Parathyroid adenoma (tissue), 2 donors: ENCODE data around the gene SLC4A1.

Experiments
- H2AFZ ChIP-seq: fragments of 300-600 bp; sonication (generic); one replicate; pipeline ENCODE4 v1.7.0; 2017; ENCODE audit warnings: antibody characterized with exemption, mild to moderate bottlenecking
- H3K27ac ChIP-seq: fragments of 300-600 bp; sonication (generic); one replicate; pipeline ENCODE4 v1.7.0; 2017
- H3K27me3 ChIP-seq: fragments of 300-600 bp; sonication (generic); one replicate; pipeline ENCODE4 v1.7.0; 2017; ENCODE audit warnings: low read length; ENCODE audit not compliant: control insufficient read depth, insufficient read depth
- H3K36me3 ChIP-seq: fragments of 300-600 bp; sonication (generic); one replicate; pipeline ENCODE4 v1.7.0; 2017; ENCODE audit warnings: low read length; ENCODE audit not compliant: control insufficient read depth, insufficient read depth
- H3K4me1 ChIP-seq: fragments of 300-600 bp; sonication (generic); one replicate; pipeline ENCODE4 v1.7.0; 2017; ENCODE audit warnings: control low read depth
- H3K4me2 ChIP-seq: fragments of 300-600 bp; sonication (generic); one replicate; pipeline ENCODE4 v1.7.0; 2017; ENCODE audit warnings: low read length
- H3K4me3 ChIP-seq: fragments of 300-600 bp; sonication (generic); one replicate; pipeline ENCODE4 v1.7.0; 2017; ENCODE audit warnings: low read depth, low read length
- H3K79me2 ChIP-seq: fragments of 300-600 bp; sonication (generic); one replicate; pipeline ENCODE4 v1.7.0; 2017; ENCODE audit warnings: control low read depth
- H3K9ac ChIP-seq: fragments of 300-600 bp; sonication (generic); one replicate; pipeline ENCODE4 v1.7.0; 2017; ENCODE audit warnings: mild to moderate bottlenecking
- H3K9me3 ChIP-seq: fragments of 300-600 bp; sonication (generic); one replicate; pipeline ENCODE4 v1.7.0; 2017; ENCODE audit warnings: low read length; ENCODE audit not compliant: control insufficient read depth
- TF ChIP-seq, protein P1 (sequence below): fragments of 300-600 bp; sonication (generic); IDR thresholded peaks from one replicate; pipeline ENCODE4 v1.7.0; 2017; ENCODE audit warnings: antibody characterized with exemption, mild to moderate bottlenecking
- donor health status: primary hyperparathyroidism.

The SLC4A1 gene

DNA sequence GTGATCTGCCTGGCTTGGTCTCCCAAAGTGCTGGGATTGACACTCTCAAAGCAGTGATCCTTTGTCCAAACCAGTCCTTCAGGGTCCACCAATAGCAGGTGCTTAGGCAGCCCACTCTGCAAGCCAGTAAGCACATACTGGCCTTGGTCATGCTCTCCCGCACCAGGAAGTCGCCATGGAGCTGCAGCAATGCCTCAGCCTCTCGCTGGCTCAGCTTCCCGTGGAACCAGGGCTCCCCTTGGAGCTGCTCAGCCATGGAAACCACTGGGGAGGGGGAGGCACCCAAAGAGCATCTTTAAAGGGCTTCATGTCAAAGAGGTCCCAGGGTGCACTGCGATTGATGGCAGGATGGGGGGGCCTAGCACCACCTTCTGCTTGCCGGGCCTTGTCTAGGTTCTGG lies 38.8 kb downstream of the SLC4A1 start:
- H3K4me2 ChIP-seq, result no peak overlapping the region
- no peaks in the 10 kb centered on the region for H3K9me3 ChIP-seq
- TF ChIP-seq, protein P1, sequence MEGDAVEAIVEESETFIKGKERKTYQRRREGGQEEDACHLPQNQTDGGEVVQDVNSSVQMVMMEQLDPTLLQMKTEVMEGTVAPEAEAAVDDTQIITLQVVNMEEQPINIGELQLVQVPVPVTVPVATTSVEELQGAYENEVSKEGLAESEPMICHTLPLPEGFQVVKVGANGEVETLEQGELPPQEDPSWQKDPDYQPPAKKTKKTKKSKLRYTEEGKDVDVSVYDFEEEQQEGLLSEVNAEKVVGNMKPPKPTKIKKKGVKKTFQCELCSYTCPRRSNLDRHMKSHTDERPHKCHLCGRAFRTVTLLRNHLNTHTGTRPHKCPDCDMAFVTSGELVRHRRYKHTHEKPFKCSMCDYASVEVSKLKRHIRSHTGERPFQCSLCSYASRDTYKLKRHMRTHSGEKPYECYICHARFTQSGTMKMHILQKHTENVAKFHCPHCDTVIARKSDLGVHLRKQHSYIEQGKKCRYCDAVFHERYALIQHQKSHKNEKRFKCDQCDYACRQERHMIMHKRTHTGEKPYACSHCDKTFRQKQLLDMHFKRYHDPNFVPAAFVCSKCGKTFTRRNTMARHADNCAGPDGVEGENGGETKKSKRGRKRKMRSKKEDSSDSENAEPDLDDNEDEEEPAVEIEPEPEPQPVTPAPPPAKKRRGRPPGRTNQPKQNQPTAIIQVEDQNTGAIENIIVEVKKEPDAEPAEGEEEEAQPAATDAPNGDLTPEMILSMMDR, result no peak
- no peak overlapping the region for H3K4me3 ChIP-seq
- H3K27me3 ChIP-seq, result no peaks in the 10 kb centered on the region
- no peaks in the 10 kb centered on the region for H3K4me1 ChIP-seq
- no peak overlapping the region for H3K27ac ChIP-seq
- no peak overlapping the region for H3K9ac ChIP-seq
- H3K36me3 ChIP-seq, result no peaks in the 10 kb centered on the region
- H3K79me2 ChIP-seq, result no peaks in the 10 kb centered on the region
- H2AFZ ChIP-seq, result no peak overlapping the region

DNA sequence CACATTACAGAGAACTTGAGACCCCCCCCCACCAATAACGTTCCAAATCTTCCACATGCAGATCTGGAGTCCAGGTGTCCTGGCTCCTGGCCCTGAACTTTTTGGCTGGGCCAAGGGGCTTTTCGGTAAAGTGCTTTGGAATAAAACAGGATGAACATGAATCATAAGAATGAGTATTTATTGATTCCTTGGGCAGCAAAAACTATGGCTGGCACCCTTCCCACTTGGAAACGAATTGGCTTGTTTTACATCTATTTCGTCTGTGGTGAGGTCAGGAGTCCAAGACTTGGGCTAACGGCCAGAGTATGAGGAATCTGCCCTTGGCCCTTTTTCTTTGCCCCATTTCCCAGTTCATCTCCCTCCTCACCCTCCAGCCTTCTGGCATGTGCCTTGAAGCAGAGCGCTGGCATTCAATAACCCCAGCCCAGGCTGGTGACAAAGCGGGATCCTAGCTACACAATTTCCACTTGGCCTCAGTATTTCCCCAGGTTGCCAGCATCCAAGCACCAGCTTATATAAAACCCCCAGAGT lies 44.3 kb downstream of the SLC4A1 start:
- H3K9me3 ChIP-seq, result no peaks in the 10 kb centered on the region
- no peak overlapping the region for H2AFZ ChIP-seq
- H3K4me2 ChIP-seq, result no peak overlapping the region
- H3K27ac ChIP-seq, result peak overlapping the region; percentile 94
- no peaks in the 10 kb centered on the region for H3K27me3 ChIP-seq
- no peaks in the 10 kb centered on the region for H3K36me3 ChIP-seq
- TF ChIP-seq, protein P1, result no peak
- H3K4me1 ChIP-seq, result peaks cover 12% of the 10 kb centered on the region
- H3K9ac ChIP-seq, result no peak overlapping the region
- H3K4me3 ChIP-seq, result no peak overlapping the region
- H3K79me2 ChIP-seq, result no peaks in the 10 kb centered on the region

DNA sequence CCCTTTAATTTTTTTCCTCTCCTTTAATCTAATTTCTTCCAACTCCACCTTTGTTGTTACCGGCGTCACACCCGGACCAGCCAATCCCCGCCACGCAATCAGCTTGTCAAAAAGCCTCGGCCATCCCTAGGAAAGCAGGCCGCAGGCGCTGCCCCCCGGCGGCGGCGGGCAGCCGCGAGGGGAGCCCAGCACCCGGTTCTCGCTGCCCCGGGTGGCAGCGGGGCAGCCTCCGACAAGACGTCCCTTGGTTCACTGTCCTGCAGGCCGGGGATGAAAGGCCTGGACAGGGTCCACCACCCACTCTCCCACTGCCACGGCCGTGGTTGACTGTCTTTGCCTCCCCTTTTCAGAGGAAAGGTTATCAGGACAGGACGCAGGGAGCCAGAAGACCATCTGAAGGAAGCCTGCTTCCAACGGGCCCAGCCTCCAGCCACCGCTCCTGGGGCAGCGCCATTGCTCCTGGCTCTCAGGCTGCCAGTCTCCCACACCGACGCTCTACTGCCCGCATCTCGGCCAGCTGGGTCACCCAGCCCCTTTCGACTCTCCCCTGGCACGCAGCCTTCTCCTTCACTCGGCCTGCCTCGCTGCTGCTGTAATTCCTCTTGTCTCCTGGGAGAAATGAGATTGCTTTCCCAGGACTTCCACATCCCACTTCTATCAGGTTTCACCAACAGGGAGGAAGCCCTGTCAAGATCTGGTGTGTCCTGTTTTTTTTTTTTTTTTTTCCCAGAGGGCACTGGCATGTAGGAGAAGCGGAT lies 45.6 kb downstream of the SLC4A1 start:
- H3K4me3 ChIP-seq, result peak overlapping the region; percentile 96
- peak overlapping the region; percentile 82 for H2AFZ ChIP-seq
- TF ChIP-seq, protein P1, result peak; percentile 33
- H3K27me3 ChIP-seq, result no peaks in the 10 kb centered on the region
- no peaks in the 10 kb centered on the region for H3K36me3 ChIP-seq
- H3K9me3 ChIP-seq, result no peaks in the 10 kb centered on the region
- peak overlapping the region; percentile 94 for H3K27ac ChIP-seq
- peaks cover 21% of the 10 kb centered on the region for H3K4me1 ChIP-seq
- H3K9ac ChIP-seq, result no peak overlapping the region
- peak overlapping the region; percentile 100 for H3K4me2 ChIP-seq
- H3K79me2 ChIP-seq, result peaks cover 8% of the 10 kb centered on the region

DNA sequence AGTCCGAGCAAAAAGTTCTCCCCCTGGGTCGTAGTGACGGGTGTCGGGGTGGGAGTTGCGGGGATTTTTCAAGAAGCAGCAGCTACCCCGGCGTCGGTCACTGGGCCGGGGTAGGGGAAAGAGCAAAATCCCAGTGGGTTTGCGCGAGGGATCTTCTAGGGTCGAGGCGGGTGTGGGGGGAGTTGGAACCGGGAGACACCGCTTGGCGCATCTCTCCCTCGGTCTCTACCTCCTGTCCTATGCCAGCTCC lies 46.1 kb downstream of the SLC4A1 start:
- peak overlapping the region; percentile 94 for H3K27ac ChIP-seq
- no peaks in the 10 kb centered on the region for H3K9me3 ChIP-seq
- no peak overlapping the region for H3K9ac ChIP-seq
- H3K4me1 ChIP-seq, result peaks cover 22% of the 10 kb centered on the region
- peak overlapping the region; percentile 96 for H3K4me3 ChIP-seq
- H3K4me2 ChIP-seq, result peak overlapping the region; percentile 100
- H3K79me2 ChIP-seq, result peaks cover 11% of the 10 kb centered on the region
- no peaks in the 10 kb centered on the region for H3K27me3 ChIP-seq
- TF ChIP-seq, protein P1, result no peak
- no peaks in the 10 kb centered on the region for H3K36me3 ChIP-seq
- H2AFZ ChIP-seq, result peak overlapping the region; percentile 82
